Neural cell (in vitro differentiated cells): ENCODE measurements around the gene LRRC2. TPM values are rescaled to one million over a fixed set of nuclear protein-coding genes. Genes with fewer than 3 reads are reported as not detected.

Source experiments
- H2AFZ ChIP-seq: fragments of 200-600, 300-800 bp; sonication (generic), shearing (Covaris generic); 2 replicates; pipeline ENCODE4 v1.6.0; 2014; ENCODE audit warnings: low read depth, mild to moderate bottlenecking, antibody characterized with exemption, low read length, moderate library complexity
- H3F3A ChIP-seq: fragments of 200-600 bp; shearing (Covaris generic); 2 replicates; pipeline ENCODE4 v1.6.1; 2016; ENCODE audit warnings: mild to moderate bottlenecking, moderate library complexity, mixed read lengths, antibody characterized with exemption, low read length; ENCODE audit not compliant: insufficient read depth, poor library complexity, severe bottlenecking
- H3K27ac ChIP-seq: fragments of 200-600, 300-800 bp; sonication (generic), shearing (Covaris generic); 2 replicates; pipeline ENCODE4 v1.5.1; 2014; ENCODE audit warnings: mild to moderate bottlenecking, low read length, moderate library complexity
- H3K27me3 ChIP-seq: fragments of 300-800, 200-600 bp; sonication (generic), shearing (Covaris generic); 2 replicates; pipeline ENCODE4 v1.6.0; 2014; ENCODE audit warnings: mild to moderate bottlenecking, low read depth, low read length, moderate library complexity; ENCODE audit not compliant: insufficient read depth
- H3K36me3 ChIP-seq: fragments of 300-800, 200-600 bp; sonication (generic), shearing (Covaris generic); 2 replicates; pipeline ENCODE4 v1.5.1; 2014; ENCODE audit warnings: mild to moderate bottlenecking, antibody characterized with exemption, low read length, moderate library complexity; ENCODE audit not compliant: insufficient read depth
- H3K4me2 ChIP-seq: fragments of 300-800, 200-600 bp; sonication (generic), shearing (Covaris generic); 2 replicates; pipeline ENCODE4 v1.6.0; 2014; ENCODE audit warnings: mild to moderate bottlenecking, low read length
- H3K4me3 ChIP-seq: fragments of 300-800, 200-600 bp; sonication (generic), shearing (Covaris generic); 2 replicates; pipeline ENCODE4 v1.5.1; 2014; ENCODE audit warnings: mild to moderate bottlenecking, low read length, moderate library complexity
- H3K79me2 ChIP-seq: fragments of 200-600 bp; shearing (Covaris generic); replicated peaks from 2 replicates; pipeline ENCODE4 v1.6.0; 2014; ENCODE audit warnings: mild to moderate bottlenecking, low read length, moderate library complexity; ENCODE audit not compliant: insufficient read depth
- H3K9ac ChIP-seq: fragments of 300-800, 200-600 bp; sonication (generic), shearing (Covaris generic); 2 replicates; pipeline ENCODE4 v1.6.1; 2016; ENCODE audit warnings: mild to moderate bottlenecking, low read length, mixed read lengths
- H3K9me2 ChIP-seq: fragments of 200-600 bp; shearing (Covaris generic); 2 replicates; pipeline ENCODE4 v1.6.1; 2016; ENCODE audit warnings: mild to moderate bottlenecking, low read length, mixed read lengths; ENCODE audit not compliant: insufficient read depth
- H3K9me3 ChIP-seq: fragments of 200-600, 300-800 bp; sonication (generic), shearing (Covaris generic); 2 replicates; pipeline ENCODE4 v1.6.1; 2016; ENCODE audit warnings: mild to moderate bottlenecking, mixed run types, low read length, moderate library complexity, mixed read lengths
- H4K20me1 ChIP-seq: fragments of 200-600 bp; shearing (Covaris generic); 2 replicates; pipeline ENCODE4 v1.6.1; 2016; ENCODE audit warnings: mild to moderate bottlenecking, mixed run types; ENCODE audit not compliant: insufficient read depth
- CTCF ChIP-seq: fragments of 450-650 bp; IDR thresholded peaks from 2 replicates; pipeline ENCODE4 v1.5.1; 2014; ENCODE audit warnings: antibody characterized with exemption, mild to moderate bottlenecking, moderate library complexity; ENCODE audit not compliant: poor library complexity, severe bottlenecking
- EP300 ChIP-seq: fragments of 450-650 bp; conservative IDR thresholded peaks from 2 replicates; pipeline ENCODE4 v1.6.1; 2014; ENCODE audit warnings: antibody characterized with exemption, mild to moderate bottlenecking, moderate library complexity; ENCODE audit not compliant: poor library complexity, severe bottlenecking
- EZH2 ChIP-seq: fragments of 200-600, 300-800 bp; shearing (Covaris generic), sonication (generic); IDR thresholded peaks from 2 replicates; pipeline ENCODE4 v1.6.1; 2014; ENCODE audit warnings: antibody characterized with exemption, low read length, borderline replicate concordance, mild to moderate bottlenecking; ENCODE audit not compliant: insufficient read depth, poor library complexity, severe bottlenecking
- MXI1 ChIP-seq: fragments of 450-650 bp; conservative IDR thresholded peaks from 2 replicates; pipeline ENCODE4 v1.6.1; 2014; ENCODE audit warnings: antibody characterized with exemption, mild to moderate bottlenecking; ENCODE audit not compliant: poor library complexity, severe bottlenecking
- POLR2AphosphoS5 ChIP-seq: IDR thresholded peaks from 2 replicates; pipeline ENCODE4 v1.6.1; 2012
- RAD21 ChIP-seq: fragments of 450-650 bp; conservative IDR thresholded peaks from 2 replicates; pipeline ENCODE4 v1.6.1; 2014; ENCODE audit warnings: antibody characterized with exemption, mild to moderate bottlenecking, moderate library complexity
- REST ChIP-seq: IDR thresholded peaks from 2 replicates; pipeline ENCODE4 v1.6.1; 2012; ENCODE audit warnings: borderline replicate concordance
- SMC3 ChIP-seq: fragments of 450-650 bp; conservative IDR thresholded peaks from 2 replicates; pipeline ENCODE4 v1.6.1; 2014; ENCODE audit warnings: antibody characterized with exemption, mild to moderate bottlenecking, moderate library complexity; ENCODE audit not compliant: poor library complexity
- TAF1 ChIP-seq: IDR thresholded peaks from 2 replicates; pipeline ENCODE4 v1.6.1; 2012; ENCODE audit warnings: low read depth
- polyA plus RNA-seq: library from polyadenylated mRNA; depleted of rRNA; stranded (reverse); fragments of >200 nt; gene quantifications from 2 replicates; pipeline ENCODE4 v1.2.3, GENCODE V29; 2014

LRRC2 gene
- polyA plus RNA-seq, 1 donor from 2014 or later: not detected

- Histone ChIP-seq H2AFZ (no peak overlapping the region), H3K79me2 (no peaks in the 10 kb centered on the region), H3F3A (no peaks in the 10 kb centered on the region), H3K9me3 (no peaks in the 10 kb centered on the region), H3K27ac (no peak overlapping the region), H4K20me1 (no peaks in the 10 kb centered on the region), H3K9ac (no peak overlapping the region), H3K36me3 (no peaks in the 10 kb centered on the region), H3K27me3 (peaks cover 12% of the 10 kb centered on the region), H3K4me3 (no peak overlapping the region), H3K4me2 (no peak overlapping the region), H3K9me2 (no peaks in the 10 kb centered on the region)
- TF ChIP-seq RAD21 (no peak), CTCF (no peak), EZH2 (no peak), MXI1 (no peak), REST (no peak), TAF1 (no peak), POLR2AphosphoS5 (no peak), EP300 (no peak), SMC3 (no peak)
These were observed 18.7 kb upstream of the LRRC2 start for GRCh38 chr3:46584598-46585467.

- Histone ChIP-seq H3K9me3 (no peaks in the 10 kb centered on the region), H3K4me3 (no peak overlapping the region), H3K4me2 (no peak overlapping the region), H3K9me2 (no peaks in the 10 kb centered on the region), H3K27ac (no peak overlapping the region), H4K20me1 (no peaks in the 10 kb centered on the region), H3K9ac (no peak overlapping the region), H2AFZ (no peak overlapping the region), H3K79me2 (no peaks in the 10 kb centered on the region), H3K27me3 (peaks cover 52% of the 10 kb centered on the region), H3K36me3 (no peaks in the 10 kb centered on the region), H3F3A (no peaks in the 10 kb centered on the region)
- TF ChIP-seq REST (no peak), CTCF (no peak), RAD21 (no peak), POLR2AphosphoS5 (no peak), EZH2 (no peak), MXI1 (no peak), SMC3 (no peak), EP300 (no peak), TAF1 (no peak)
These were observed 14.6 kb upstream of the LRRC2 start for GRCh38 chr3:46580675-46581074.
